GM18499 (cell line): Measurements from ENCODE around the gene HTR1D.

Experiments
- ATAC-seq: cut with Tn5 transposase; IDR thresholded peaks from one replicate; pipeline ENCODE4 v1.9.1; 2021; ENCODE audit warnings: moderate number of reproducible peaks; ENCODE audit not compliant: insufficient read depth, unreplicated experiment

The HTR1D gene

DNA sequence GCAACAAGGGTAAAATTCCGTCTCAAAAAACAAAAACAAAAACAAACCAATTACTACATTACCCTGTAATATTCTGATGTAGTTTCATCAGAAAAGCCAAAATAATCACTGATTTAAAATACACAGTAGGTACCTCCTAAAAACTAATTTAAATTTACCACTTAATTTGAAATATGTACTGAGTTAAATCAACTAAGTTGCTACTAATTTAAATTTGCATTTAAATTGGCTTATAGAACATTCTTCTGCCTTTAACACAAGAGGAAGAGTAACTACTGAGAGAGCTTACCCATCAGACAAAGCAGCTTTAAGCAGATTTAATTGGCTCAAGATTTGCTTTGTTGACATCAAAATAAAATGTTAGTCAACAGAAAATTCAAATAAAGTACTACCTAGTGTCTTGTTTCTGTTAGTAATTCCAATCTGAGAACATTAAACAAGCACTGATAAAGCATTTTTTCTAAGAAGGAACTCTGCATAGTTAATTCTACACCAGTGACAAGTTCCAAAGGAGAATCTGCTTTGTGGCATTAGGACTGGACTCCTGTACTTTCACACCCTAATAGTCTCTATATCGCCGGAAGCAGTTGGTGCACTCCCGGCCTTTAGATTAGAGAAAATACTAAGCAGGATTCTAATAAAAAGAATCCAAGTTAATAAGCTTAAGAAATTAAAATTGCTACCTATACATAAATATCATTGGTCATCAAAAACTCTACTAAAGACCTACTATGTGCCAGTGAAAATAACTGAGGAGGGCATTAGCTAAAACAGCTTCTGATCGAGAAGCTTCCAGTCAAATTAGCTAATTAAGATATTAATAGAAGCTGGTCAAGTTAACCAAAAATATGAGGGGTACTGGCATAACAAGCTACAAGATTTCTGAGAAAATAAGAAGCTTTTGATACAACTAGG is 57.1 kb downstream of the HTR1D start:
- ATAC-seq: no peak

DNA sequence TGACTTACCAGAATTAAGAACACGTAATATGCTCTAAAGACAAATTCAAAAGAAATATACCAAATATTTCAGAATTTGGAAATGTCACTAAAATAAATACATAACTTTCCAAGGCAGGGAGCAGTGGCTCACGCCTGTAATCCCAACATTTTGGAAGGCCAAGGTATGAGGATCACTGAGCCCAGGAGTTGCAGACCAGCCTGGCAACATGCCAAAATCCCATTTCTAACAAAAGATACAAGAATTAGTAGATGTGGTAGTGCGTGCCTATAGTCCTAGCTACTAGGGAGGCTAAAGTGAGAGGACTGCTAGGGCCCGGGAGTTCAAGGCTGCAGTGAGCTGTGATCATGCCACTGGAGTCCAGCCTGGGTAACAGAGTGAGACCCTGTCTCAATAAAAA is 60.4 kb downstream of the HTR1D start:
- no peak for ATAC-seq

GRCh38 chr1:23152966-23153684 is 64.2 kb downstream of the HTR1D start:
- no peak for ATAC-seq

DNA sequence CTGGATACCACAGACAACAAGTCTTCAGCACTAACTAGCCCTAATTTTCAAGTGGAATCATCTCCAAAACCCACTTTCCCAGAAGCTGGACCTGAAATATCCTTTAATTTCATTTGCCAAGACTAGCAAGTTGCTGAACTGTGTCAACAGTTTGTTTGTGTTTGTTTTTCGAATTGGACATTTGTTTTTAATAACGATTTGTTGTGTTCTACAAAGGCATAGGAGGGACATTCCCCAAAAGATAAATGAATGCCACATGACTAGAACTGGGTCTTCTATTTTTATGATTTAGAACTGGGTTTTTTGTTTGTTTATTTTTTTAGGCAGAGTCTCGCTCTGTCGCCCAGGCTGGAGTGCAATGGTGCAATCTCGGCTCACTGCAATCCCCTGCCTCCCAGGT is 66.6 kb downstream of the HTR1D start:
- no peak for ATAC-seq

DNA sequence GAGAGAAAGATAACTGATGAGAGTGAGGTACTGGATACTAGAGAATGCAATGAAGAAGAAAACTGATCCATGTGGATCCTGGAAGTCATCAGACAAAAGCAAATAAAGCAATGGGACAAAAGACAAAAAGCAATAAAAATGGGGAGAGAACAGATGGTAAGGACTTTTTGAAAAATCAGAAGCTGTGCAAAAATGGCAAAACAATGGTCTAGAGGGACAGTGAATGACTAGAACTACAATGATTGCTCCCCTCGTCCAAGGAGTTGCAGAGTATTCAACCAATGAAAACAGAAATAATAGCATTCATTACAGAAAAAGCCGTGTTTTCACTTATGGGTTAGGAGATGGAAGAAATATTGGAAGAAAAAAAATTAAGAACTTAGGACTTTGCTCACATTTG is 67.2 kb downstream of the HTR1D start:
- no peak for ATAC-seq

GRCh38 chr1:23149114-23149513 is 68.2 kb downstream of the HTR1D start:
- ATAC-seq: no peak

GRCh38 chr1:23148084-23148483 is 69.2 kb downstream of the HTR1D start:
- ATAC-seq: no peak
